ENCODE data around the gene RPF1.
"Not testable (repeated sequence)": the region's sequence is repeated elsewhere in the genome, so short reads cannot be mapped to it uniquely, and the experiment has no call there.

The RPF1 gene

GRCh38 chr1:84492726-84493125 lies 13.7 kb downstream of the RPF1 start:
- no peak for DNase-seq

- DNase-seq: no peak
These were observed 14.7 kb downstream of the RPF1 start for GRCh38 chr1:84493747-84494146.

- no peak for DNase-seq
These were observed 17.4 kb downstream of the RPF1 start for GRCh38 chr1:84496498-84496897.

GRCh38 chr1:84497631-84498275 lies 18.7 kb downstream of the RPF1 start:
- DNase-seq: peak in 1 of 6 experiments; percentile 11

DNA sequence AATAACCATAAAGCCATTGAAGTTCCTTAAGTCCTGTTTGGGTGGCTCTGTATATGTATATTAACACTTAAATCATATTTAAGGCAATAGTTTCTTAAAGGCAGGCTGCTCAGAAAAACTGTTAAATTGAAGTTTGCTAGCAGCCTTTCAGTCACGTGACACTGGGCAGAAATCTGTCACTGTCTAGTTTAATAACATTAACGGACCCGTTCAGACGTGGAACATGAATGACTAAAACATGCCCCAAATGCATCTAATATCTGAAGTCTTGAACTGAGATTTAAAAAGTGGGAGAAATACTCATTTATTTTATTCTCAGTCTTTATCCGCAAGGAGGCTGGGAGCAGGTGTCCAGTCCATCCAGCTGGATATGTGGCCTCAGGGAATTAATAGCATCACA lies 23.9 kb downstream of the RPF1 start:
- DNase-seq: no peak

DNA sequence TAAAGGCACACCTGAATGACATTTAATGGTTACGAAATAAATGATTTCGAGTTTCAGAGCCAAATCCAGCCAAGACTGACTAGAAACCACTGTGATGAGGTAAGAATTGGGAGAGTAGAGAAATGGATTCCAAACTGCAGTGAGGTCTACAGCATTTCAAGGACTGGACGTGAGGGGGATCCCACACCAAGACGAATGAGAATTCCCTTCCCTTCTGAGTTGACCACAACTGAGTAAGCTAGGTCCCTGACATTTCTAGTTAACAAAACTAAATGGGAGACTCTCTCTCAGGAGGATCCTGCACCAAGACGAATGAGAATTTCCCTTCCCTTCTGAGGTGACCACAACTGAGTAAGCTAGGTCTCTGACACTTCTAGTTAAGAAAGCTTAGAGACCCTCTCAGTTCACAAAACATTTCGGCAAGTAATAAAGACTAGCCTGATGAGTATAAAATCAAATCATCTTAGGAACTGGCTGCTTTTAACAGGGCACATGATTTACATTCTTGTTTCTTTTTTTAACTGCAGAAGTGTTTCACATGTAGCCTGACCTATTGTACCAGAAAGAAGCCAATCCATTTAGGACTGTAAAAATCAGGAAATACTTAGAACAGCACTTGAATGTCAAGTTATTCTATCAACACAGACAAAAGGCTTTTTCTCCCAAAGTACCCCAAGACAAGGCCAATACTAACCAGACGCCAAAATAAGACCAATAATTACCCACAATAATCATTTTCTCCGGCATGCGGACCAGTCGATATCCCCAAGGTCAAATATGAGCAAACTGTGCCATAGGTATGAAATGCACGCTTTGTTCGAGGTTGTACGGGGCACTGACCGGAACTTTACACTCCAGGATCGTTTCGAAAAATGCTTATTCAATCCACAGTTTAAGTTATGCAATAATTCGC lies 25.8 kb downstream of the RPF1 start:
- DNase-seq: peak in 2 of 6 experiments; percentile 18 to 26

DNA sequence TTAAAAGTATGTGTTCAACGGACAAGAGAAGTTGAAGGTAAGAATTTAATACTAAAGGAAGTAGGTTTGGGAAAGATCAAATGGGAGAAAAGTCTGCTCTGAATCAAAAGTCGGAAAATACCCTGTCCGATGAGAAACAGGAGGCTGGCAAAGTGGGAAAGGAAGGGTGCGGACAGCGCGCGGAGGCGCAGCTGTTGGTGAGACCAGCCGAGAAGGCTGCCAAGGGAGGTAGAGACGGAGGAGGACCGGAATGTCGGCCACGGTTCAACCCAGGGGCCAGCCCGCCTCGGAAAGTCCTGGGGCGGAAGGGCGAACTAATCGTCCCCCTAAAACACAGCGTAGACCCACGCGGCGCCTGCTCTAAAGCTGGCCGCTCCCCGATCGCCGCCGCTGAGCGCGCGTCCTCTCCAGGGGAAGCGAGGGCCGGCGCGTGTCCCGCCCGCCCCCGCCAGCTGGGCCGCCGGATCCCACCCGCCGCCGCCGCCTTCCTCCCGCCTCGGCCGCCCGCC lies 26.5 kb downstream of the RPF1 start:
- peak in 1 of 6 experiments; percentile 60 for DNase-seq

- DNase-seq: peak; percentile 91 to 97 (median 94)
These were observed 27.1 kb downstream of the RPF1 start, which contains the start of the genes GNG5 and SPATA1 for GRCh38 chr1:84506002-84506728. Gene GNG5, minus strand, starts transcription at chr1:84506581. Its CDS starts 490 bp downstream, at chr1:84506091. Gene SPATA1, plus strand, starts transcription at chr1:84506386. Its CDS starts 9,974 bp downstream, at chr1:84516360.

DNA sequence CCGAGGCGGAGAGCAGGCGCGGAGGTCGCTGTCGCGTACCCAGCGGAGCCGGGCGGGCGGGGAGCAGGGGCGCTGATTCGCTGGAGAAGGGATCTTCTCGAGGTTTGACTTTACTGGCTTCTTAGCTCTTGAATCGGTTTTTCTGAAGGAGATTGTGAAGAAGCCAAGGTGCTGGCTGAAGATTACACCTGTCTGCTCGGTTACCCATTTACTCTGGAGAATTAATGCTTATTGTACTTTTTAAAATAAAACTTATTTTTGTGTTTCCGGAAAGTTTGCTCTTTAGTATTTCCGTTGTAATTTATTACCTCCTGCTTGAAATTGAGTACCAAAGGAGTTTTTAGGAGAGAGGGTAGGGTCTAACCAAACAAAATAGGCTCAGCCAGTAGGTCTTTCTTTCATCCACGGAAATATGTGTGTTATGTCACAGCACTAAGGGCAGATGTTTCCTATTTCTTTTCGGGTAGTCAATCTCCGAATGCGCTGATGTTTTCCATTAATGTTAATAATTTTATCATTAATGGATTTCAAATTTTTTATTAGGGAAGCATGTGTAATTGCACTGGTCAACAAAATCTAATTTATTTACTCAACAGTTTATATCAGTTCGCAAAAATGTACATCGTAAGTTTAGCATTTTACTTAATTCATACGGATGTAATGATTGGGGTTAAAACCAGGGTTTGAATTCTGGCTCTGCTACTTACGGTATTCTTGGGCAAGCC lies 27.8 kb downstream of the RPF1 start:
- DNase-seq: peak in 2 of 6 experiments; percentile 59 to 62

- DNase-seq: not testable (repeated sequence)
These were observed 28.8 kb downstream of the RPF1 start for GRCh38 chr1:84507887-84508286.

DNA sequence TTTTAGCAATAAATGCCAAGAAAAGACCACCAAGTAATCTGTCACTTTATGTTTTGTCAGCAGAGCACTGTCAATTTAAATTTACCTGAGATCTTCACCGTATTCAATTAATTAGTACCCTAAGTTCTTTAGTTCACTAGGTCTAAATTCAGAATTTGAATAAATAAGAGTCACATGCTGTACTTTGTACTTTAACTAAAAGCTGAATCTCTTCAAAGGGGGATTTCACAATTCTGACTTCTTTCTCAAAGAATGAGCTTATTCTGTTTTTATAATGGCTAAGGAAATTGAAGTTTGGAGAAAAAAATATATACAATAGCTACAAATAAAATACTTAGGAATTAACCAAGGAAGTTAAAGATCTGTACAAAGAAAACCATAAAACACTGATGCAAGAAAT lies 29.4 kb downstream of the RPF1 start:
- no peak for DNase-seq

- DNase-seq: no peak
These were observed 30.0 kb downstream of the RPF1 start for GRCh38 chr1:84509029-84509428.

DNA sequence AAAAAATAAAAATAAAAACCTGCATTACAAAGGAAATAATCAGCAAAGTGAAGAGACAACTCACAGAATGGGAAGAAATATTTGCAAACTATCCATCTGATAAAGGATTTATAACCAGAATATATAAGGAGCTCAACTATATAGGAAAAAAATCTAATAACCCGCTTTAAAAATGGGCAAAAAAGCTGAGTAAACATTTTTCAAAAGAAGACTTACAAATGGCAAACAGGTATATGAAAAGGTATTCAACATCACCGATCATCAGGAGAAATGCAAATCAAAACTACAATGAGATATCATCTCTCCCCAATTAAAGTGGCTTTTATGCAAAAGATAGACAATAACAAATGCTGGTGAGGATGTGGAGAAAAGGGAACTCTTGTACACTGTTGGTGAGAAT lies 31.1 kb downstream of the RPF1 start:
- DNase-seq: no peak

- DNase-seq: no peak
These were observed 31.6 kb downstream of the RPF1 start for GRCh38 chr1:84510668-84511067.

DNA sequence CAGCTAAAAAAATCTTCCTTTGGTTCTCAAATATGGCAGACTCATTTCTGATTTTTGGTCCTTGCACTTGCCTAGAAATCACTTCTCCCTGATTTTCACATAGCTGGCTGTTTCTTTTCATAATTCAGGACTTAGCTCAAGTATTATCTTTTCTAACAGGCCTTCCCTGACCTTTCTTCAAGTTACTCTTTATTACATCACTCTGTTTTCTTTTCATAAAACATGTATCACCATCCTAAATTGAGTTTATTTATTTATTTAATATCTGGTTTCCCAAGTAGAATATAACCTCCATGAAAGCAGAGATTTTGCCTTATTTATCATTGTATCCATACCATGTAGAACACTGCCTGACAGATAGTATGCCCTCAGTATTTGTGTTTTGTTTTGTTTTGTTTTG lies 45.5 kb downstream of the RPF1 start:
- no peak for DNase-seq

DNA sequence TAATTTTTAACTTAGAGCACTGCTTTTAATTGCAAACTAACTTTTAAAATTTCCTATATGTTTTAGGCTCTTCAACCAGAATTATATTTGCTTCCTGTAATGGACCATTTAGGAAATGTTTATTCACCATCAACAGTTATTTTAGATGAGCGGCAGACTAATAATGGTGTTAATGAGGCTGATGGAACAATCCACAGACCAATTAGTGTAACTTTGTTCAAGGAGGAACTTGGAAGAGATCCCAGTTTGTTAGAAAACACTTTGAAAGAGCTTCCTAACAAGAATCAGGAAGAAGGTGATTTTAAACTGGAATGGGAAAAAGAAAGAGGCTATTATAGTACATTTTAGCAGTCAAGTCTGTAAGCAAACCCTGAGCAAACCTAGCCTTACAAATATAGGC lies 46.7 kb downstream of the RPF1 start:
- no peak for DNase-seq

DNA sequence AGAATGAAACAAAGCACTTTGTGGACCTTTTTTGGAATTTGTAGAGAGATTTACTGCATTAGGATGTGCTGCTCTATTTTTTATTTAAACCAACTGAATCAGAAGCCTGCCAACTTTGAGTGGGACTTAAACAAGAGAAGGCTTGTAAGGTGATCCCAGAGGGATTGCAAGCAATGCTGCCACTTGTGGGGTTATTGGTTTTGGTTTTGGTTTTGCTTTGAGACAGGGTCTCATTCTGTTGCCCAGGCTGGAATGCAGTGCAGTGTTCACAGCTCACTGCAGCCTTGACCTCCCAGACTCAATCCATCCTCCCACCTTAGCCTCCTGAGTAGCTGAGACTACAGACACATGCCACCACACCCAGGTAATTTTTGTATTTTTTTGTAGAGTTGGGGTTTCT lies 59.5 kb downstream of the RPF1 start:
- DNase-seq: no peak

GRCh38 chr1:84539972-84540371 lies 60.9 kb downstream of the RPF1 start:
- DNase-seq: no peak

DNA sequence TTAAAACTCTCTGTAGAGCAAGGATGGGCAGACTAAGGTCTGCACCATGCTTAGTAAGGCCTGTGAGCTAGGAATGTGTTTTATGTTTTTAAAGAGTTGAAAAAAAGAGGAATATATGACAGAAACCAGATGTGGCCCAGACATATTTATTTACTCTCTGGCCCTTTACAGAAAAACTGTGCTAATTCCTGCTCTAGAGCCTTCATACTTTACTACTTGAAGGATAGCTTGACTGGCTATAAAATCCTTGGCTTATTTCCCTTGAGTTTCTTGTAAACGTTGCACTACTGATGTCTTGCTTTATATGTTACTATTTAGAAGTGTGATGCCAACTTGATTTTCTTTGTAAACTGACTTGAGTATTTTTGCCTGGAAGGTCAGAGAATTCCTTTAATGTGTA lies 61.7 kb downstream of the RPF1 start:
- DNase-seq: no peak

DNA sequence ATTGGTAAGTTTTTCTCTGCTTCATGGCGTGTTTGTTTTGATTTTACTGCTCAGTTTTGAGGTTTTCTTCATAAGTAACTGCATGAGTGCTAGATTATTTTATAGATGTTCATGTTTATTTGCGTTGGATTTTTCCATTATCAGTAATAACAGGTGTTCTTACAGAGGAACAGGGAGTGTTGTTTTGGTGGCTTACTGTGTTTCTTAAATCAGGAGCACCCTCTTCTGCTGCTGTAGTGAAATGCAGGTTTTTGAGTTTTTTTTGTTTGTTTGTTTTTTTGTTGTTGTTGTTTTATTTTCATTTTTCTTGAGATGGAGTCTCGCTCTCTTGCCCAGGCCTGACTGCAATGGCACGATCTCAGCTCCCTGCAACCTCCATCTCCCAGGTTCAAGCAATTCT lies 62.6 kb downstream of the RPF1 start:
- DNase-seq: no peak

All from stimulated activated naive CD4-positive, alpha-beta T cell (primary cell).